ENCODE measurements around the gene SPTB. TPM values are rescaled to one million over a fixed set of nuclear protein-coding genes. Genes with fewer than 3 reads are reported as not detected.

Gene SPTB
- total and polyA plus RNA-seq, 8 donors: 2.2 to 4.7 (median 3.3) TPM

DNA sequence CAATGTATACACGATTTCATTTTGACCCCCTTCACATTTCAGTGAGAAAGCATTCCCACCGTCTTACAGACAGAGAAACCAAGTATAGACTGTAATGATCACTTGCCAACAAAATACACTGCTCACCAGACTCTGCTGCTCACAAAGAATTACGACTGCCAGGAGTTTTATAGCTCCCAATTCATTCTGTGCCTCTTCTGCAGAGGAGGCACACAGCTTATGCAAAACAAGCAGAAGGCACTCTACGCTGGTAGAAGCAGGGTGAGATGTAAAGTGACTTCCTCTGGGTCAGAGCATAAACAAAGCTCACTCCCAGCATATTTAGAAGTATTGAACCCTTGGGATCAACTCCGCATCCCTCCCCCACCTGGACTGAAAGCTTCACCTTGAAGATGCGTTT lies 14.6 kb downstream of the SPTB start:
- H3K27ac ChIP-seq: no peak overlapping the region
- no peaks in the 10 kb centered on the region for H3K4me1 ChIP-seq
- no peaks in the 10 kb centered on the region for H3K9me3 ChIP-seq
- DNase-seq: no peak
- H3K27me3 ChIP-seq: peaks cover 0 to 7% of the 10 kb centered on the region in 2 donors
- intact Hi-C loops (cut with DNase I): no loop called here
- H3K4me3 ChIP-seq: no peak overlapping the region
- no peak for ATAC-seq
- no peak for TF ChIP-seq CTCF (IDR thresholded peaks at IDR 0.05)
- H3K36me3 ChIP-seq: no peaks in the 10 kb centered on the region

- TF ChIP-seq CTCF (IDR thresholded peaks at IDR 0.05): no peak
- no peaks in the 10 kb centered on the region for H3K36me3 ChIP-seq
- DNase-seq (no peak), ATAC-seq (no peak)
- H3K27me3 ChIP-seq: peaks cover 0 to 7% of the 10 kb centered on the region in 2 donors
- no peak overlapping the region for H3K27ac ChIP-seq
- H3K4me1 ChIP-seq: no peaks in the 10 kb centered on the region
- H3K9me3 ChIP-seq: no peaks in the 10 kb centered on the region
- intact Hi-C loops (cut with DNase I): no loop called here
- H3K4me3 ChIP-seq: no peak overlapping the region
Measured at GRCh38 chr14:64864258-64864657, 15.4 kb downstream of the SPTB start.

DNA sequence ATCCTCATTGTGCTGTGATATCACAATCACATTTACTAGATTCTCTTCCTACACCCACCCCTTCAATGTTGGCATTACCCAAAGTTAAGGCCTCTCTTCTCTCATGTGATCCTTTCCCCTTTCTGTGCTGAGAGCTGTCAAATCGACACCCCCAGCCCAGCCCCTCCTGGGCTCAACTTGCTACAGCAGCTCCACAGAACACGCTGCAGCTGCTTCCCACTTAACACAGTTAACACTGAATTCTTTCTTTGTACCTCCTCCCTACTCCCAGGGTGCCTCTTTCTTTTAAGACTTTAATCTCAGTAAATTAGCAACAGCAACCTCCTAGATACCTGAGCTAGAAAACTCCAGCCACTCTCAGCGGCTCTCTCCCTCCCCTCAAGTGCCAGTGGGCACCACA lies 17.8 kb downstream of the SPTB start:
- ATAC-seq: no peak
- H3K27me3 ChIP-seq: peaks cover 0 to 9% of the 10 kb centered on the region in 2 donors
- no peak overlapping the region for H3K4me3 ChIP-seq
- H3K4me1 ChIP-seq: no peaks in the 10 kb centered on the region
- no peaks in the 10 kb centered on the region for H3K9me3 ChIP-seq
- no peak for TF ChIP-seq CTCF (IDR thresholded peaks at IDR 0.05)
- intact Hi-C loops (cut with DNase I): no loop called here
- no peak for DNase-seq
- H3K36me3 ChIP-seq: no peaks in the 10 kb centered on the region
- no peak overlapping the region for H3K27ac ChIP-seq

DNA sequence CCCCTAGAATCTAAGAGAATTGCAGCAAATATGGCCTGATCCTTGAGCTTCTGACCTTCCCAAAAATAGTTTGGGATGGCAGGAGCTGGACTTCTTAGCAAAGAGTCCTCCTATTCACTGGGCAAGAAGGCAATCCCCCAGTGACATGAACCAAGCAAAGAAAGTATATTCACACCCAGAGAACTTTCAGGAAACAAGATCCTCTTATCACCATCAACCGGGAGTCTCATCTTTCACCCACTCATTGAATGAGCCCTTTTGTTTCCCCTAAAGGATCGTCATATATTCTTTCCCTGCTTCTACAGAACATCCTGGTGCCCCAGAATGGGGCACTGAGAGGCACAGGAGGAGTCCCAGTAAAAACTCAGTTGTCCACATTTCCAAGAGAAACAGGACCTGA lies 19.7 kb downstream of the SPTB start:
- TF ChIP-seq CTCF (IDR thresholded peaks at IDR 0.05): no peak
- peaks cover 0 to 9% of the 10 kb centered on the region in 2 donors for H3K27me3 ChIP-seq
- intact Hi-C loops (cut with DNase I): no loop called here
- H3K36me3 ChIP-seq: no peaks in the 10 kb centered on the region
- H3K27ac ChIP-seq: no peak overlapping the region
- ATAC-seq (no peak), DNase-seq (no peak)
- no peaks in the 10 kb centered on the region for H3K4me1 ChIP-seq
- no peaks in the 10 kb centered on the region for H3K9me3 ChIP-seq
- no peak overlapping the region for H3K4me3 ChIP-seq

DNA sequence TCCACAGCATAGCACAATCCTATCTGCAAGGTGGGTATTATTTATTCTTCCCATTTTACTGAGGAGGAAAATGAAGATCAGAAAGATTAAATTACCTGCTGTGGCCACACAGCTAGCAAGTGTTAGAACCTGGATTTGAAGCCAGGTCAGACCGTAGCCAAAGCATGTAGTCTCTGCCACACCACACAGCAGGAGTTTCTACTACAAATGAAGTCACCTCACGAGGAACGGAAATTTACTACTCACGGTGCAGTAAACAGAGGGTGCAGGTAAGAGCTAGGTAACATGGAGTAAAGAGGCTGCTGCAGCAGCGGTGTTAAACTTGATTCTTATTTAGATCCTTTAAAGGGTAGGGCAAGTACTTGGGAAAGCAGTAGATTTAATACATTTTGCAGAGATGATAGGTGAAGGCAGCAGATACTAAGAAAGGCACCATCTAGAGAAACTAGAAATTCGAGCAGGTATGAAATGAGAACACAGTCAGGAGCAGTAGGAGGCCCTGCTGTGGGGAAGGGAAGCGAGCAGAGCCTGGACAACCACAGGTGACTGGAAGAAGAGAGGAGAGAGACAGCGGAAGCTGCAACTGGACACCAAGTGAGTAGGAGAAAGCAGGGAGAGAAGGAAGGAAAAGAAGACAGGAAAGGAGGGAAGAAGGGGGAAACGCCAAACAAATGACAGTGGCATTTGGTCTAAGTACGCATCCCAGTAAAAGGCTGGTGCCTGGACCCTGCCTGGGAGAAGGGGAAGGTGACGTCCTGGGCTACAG lies 21.5 kb downstream of the SPTB start:
- H3K4me3 ChIP-seq: no peak overlapping the region
- peaks cover 0 to 9% of the 10 kb centered on the region in 2 donors for H3K27me3 ChIP-seq
- ATAC-seq (no peak), DNase-seq (no peak)
- no peak overlapping the region for H3K27ac ChIP-seq
- H3K9me3 ChIP-seq: no peaks in the 10 kb centered on the region
- TF ChIP-seq CTCF (IDR thresholded peaks at IDR 0.05): no peak
- no peaks in the 10 kb centered on the region for H3K36me3 ChIP-seq
- intact Hi-C loops (cut with DNase I): no loop called here
- peaks cover 0 to 5% of the 10 kb centered on the region in 2 donors for H3K4me1 ChIP-seq
